AG09319 (cell line): ENCODE data around the gene COQ8B.

Experiments
- DNase-seq: peaks from one replicate; pipeline ENCODE4 v3.0.0-alpha.2; 2010; ENCODE audit warnings: low read depth; ENCODE audit errors: extremely low read depth
- CTCF ChIP-seq: IDR thresholded peaks from 2 replicates; pipeline ENCODE4 v1.5.1; 2011; ENCODE audit warnings: low read depth, mild to moderate bottlenecking, inconsistent platforms, low read length, moderate library complexity

Gene COQ8B

GRCh38 chr19:40742477-40742876 lies 25.8 kb upstream of the COQ8B start:
- no peak for DNase-seq
- TF ChIP-seq CTCF = no peak

GRCh38 chr19:40741527-40742390 lies 25.1 kb upstream of the COQ8B start:
- DNase-seq = no peak

GRCh38 chr19:40740747-40741146 lies 24.1 kb upstream of the COQ8B start:
- no peak for TF ChIP-seq CTCF
- peak; percentile 78 for DNase-seq

More at GRCh38 chr19:40741527-40742390, 25.1 kb upstream of the COQ8B start:
- no peak for TF ChIP-seq CTCF

- TF ChIP-seq CTCF = no peak
- DNase-seq = no peak
These were observed 23.4 kb upstream of the COQ8B start for GRCh38 chr19:40739871-40740703.

DNA sequence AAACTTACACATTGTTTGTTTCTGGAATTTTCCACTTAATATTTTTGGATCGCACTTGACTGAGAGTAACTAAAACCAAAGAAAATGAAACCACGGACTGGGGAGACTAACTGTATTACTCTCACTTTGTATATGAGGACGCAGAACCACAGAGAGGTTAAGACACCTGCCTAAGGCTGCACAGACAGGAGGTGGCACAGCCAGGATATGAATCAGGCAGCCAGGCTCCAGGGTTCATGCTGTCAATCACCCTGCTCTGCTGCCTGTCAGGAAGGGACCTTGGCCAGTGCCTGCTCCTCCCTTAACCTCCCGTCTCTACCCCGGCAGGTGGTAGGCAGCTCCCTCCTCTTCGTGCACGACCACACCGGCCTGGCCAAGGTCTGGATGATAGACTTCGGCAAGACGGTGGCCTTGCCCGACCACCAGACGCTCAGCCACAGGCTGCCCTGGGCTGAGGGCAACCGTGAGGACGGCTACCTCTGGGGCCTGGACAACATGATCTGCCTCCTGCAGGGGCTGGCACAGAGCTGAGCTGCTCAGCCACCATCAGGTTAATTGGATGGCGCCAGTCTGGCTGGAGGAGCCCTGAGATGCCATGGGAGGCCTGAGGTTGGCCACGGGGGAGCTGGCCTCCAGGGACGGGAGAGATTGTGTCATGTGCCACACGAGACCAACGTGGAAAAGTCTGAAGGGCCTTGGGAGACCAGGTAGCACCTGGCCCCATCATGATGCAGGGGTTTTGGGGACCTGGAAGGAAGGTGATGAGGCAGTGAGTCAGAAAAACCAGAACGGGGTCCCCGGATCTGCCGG lies 22.5 kb upstream of the COQ8B start:
- TF ChIP-seq CTCF = no peak
- no peak for DNase-seq

- DNase-seq = no peak
- no peak for TF ChIP-seq CTCF
These were observed 20.5 kb upstream of the COQ8B start for GRCh38 chr19:40737102-40737644.
